Right lobe of liver (tissue), 4 donors: ENCODE data around the gene DSE.

Experiments used
- POLR2A ChIP-seq: fragments of 450-650 bp; IDR thresholded peaks from one replicate; pipeline ENCODE4 v1.6.1; 2017; ENCODE audit warnings: antibody characterized with exemption, mild to moderate bottlenecking
- TF ChIP-seq, protein P1 (sequence below), 4 donors: fragments of 200-600 bp in 3 of 4; fragments of 450-650 bp in 1 of 4; IDR thresholded peaks; one replicate each; pipeline versions ENCODE4 v1.5.1 to v1.8.0; 2016 to 2022; ENCODE audit warnings: antibody characterized with exemption in 4 of 4, mild to moderate bottlenecking in 2 of 4
- donor health status: DM: no; HTN: no; CAD: no.
- donor health status: DM: no; HTN: no; CAD: no.
- donor health status: DM: no; HTN: yes; CAD: no.

DNA sequence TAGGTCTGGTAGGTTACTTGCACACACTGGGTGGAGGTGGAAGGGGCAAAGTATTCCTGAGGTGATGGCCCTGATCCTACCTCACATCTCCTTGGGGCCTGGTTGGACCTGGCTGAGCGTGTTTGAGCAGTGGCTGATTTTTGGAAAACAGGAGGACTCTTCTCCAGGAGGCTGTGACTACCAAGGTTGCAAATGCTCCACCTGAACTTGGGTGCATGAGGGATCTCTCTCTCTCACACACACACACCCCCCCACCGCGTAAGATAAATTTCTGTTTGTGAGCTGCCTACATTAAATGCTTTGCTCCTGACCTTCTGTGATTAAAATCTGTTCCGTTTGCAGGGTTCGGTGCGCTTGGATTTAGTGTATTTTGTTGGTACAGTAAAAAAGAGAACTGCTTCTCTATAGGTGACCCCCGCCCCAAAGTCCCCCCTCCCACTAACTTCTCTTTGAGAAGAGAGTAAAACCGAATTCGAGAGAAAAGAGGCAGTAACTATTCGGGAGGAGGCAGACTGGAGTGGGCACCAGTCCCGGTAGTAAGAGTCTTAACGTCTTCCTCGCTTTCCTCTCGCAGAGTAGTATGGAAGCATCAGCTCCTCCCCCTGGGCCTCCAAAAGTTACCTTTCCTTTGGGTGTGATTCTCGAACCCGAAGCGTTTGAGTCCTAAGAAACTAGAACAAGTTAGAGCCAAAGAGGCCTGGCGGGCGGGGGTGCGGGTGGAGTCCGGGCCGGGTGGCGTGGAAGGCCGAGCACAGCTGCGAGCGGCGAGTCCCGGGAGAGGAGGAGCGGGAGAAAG, 585 bp upstream of the DSE start:
- TF ChIP-seq, protein P1, sequence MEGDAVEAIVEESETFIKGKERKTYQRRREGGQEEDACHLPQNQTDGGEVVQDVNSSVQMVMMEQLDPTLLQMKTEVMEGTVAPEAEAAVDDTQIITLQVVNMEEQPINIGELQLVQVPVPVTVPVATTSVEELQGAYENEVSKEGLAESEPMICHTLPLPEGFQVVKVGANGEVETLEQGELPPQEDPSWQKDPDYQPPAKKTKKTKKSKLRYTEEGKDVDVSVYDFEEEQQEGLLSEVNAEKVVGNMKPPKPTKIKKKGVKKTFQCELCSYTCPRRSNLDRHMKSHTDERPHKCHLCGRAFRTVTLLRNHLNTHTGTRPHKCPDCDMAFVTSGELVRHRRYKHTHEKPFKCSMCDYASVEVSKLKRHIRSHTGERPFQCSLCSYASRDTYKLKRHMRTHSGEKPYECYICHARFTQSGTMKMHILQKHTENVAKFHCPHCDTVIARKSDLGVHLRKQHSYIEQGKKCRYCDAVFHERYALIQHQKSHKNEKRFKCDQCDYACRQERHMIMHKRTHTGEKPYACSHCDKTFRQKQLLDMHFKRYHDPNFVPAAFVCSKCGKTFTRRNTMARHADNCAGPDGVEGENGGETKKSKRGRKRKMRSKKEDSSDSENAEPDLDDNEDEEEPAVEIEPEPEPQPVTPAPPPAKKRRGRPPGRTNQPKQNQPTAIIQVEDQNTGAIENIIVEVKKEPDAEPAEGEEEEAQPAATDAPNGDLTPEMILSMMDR (IDR thresholded peaks at IDR 0.05) = no peak
- TF ChIP-seq POLR2A = no peak
